Nephron progenitor cell (in vitro differentiated cells): ENCODE data around the gene CELF4.
A peak's percentile ranks its signal among the peaks of the same experiment; 100 is the strongest.

ENCODE experiments used
- DNase-seq: peaks from one replicate; pipeline ENCODE4 v3.0.0; 2021
- H3K27ac Mint-ChIP-seq: 2 replicates; pipeline ENCODE4 v1.8.0; 2021; ENCODE audit warnings: mild to moderate bottlenecking, moderate library complexity, mixed read lengths
- H3K27me3 Mint-ChIP-seq: 2 replicates; pipeline ENCODE4 v1.8.0; 2021; ENCODE audit warnings: mild to moderate bottlenecking, low read depth, mixed read lengths; ENCODE audit not compliant: poor library complexity
- H3K36me3 Mint-ChIP-seq: 2 replicates; pipeline ENCODE4 v1.8.0; 2021; ENCODE audit warnings: low read depth, mixed read lengths
- H3K4me1 Mint-ChIP-seq: 2 replicates; pipeline ENCODE4 v1.8.0; 2021; ENCODE audit warnings: mixed read lengths
- H3K4me3 Mint-ChIP-seq: 2 replicates; pipeline ENCODE4 v1.8.0; 2021; ENCODE audit warnings: mild to moderate bottlenecking, moderate library complexity, mixed read lengths
- H3K9me3 Mint-ChIP-seq: 2 replicates; pipeline ENCODE4 v1.8.0; 2021; ENCODE audit warnings: mild to moderate bottlenecking, moderate library complexity, mixed read lengths
- TF ChIP-seq, protein P1 (sequence below): fragments of 200-600 bp; sonication (generic); IDR thresholded peaks from 2 replicates; pipeline ENCODE4 v1.5.0; 2021; ENCODE audit warnings: antibody characterized with exemption

The CELF4 gene

DNA sequence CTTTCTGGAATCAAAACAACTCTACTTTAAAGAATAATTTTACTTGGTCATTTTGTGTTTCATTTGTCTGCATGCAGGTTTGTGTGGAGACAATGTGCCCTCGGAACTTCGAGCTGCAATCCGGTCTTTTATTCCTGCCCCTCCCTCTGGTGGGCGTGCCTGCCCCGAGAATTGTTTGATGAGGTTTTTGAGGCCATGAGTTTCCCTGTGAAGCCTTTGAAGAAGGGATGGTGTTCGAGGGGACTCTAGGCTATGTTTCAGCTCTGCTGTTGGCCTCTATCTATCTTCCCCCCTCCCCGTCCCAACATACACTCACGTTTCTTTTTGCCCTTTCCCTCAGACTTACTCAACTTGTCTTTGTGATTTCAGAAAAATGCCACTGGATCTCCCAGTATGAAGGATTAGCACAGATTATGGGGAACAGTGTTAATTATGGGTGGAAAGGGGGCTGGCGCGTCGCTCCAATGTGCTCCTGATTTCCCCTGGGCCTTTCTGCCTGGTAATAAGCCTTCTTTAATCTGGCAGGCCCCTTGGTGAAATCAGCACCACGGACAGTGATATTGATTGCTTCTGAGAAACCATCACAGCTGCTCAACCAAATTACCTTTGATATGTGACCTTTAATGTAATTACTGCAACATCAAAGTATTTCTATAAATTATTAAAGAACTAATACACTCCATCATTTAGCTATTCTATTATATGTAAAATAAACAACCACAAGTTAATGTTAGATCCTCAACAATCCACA is 82.2 kb downstream of the CELF4 start:
- Mint-ChIP-seq H3K9me3 (no peaks in the 10 kb centered on the region), H3K27ac (no peak overlapping the region), H3K4me3 (no peak overlapping the region), H3K27me3 (peaks cover 69% of the 10 kb centered on the region), H3K4me1 (peaks cover 68% of the 10 kb centered on the region), H3K36me3 (no peaks in the 10 kb centered on the region)
- peak; percentile 67 for DNase-seq
- TF ChIP-seq, protein P1, sequence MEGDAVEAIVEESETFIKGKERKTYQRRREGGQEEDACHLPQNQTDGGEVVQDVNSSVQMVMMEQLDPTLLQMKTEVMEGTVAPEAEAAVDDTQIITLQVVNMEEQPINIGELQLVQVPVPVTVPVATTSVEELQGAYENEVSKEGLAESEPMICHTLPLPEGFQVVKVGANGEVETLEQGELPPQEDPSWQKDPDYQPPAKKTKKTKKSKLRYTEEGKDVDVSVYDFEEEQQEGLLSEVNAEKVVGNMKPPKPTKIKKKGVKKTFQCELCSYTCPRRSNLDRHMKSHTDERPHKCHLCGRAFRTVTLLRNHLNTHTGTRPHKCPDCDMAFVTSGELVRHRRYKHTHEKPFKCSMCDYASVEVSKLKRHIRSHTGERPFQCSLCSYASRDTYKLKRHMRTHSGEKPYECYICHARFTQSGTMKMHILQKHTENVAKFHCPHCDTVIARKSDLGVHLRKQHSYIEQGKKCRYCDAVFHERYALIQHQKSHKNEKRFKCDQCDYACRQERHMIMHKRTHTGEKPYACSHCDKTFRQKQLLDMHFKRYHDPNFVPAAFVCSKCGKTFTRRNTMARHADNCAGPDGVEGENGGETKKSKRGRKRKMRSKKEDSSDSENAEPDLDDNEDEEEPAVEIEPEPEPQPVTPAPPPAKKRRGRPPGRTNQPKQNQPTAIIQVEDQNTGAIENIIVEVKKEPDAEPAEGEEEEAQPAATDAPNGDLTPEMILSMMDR: no peak

DNA sequence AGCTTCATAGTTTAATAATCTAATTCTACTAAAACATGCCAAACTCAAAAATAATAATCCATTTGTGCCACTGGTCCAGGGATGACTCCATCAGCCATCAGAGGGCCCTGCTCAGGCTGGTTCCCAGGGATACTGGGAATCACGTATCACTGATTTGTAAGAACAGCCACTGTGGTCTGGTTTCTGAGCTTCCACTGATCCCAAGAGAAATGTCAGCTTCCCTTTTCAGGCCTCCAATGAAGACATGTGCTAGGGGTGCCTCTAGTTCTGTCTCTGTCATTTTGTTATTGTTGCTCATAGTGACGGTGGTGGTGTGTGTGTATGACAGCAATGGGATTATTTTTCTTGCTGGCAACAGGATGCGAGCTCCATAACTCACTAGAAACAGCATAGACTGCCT is 83.2 kb downstream of the CELF4 start:
- TF ChIP-seq, protein P1: no peak
- no peak overlapping the region for H3K4me3 Mint-ChIP-seq
- no peaks in the 10 kb centered on the region for H3K36me3 Mint-ChIP-seq
- no peak for DNase-seq
- H3K9me3 Mint-ChIP-seq: no peaks in the 10 kb centered on the region
- no peak overlapping the region for H3K27ac Mint-ChIP-seq
- peaks cover 65% of the 10 kb centered on the region for H3K27me3 Mint-ChIP-seq
- peaks cover 58% of the 10 kb centered on the region for H3K4me1 Mint-ChIP-seq

DNA sequence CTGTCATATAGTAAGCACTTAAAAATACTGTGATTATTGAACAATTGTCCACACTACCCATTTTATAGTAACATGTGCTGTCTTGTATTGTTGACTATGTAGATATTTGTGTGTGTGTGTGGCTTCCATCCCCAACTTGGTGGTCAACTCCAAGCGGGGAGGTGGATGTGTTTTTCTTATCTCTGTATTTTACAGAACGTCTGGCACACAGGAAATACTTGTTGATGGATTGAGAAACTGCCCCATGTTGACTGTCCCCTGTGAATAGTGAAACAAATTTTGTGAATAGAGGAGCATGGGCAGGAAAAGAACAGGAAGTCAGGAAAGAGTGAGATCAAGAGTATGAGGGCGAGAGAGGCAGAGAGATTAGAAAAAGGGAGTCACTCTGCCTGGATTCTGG is 83.6 kb downstream of the CELF4 start:
- TF ChIP-seq, protein P1: no peak
- H3K36me3 Mint-ChIP-seq: no peaks in the 10 kb centered on the region
- no peak for DNase-seq
- H3K27me3 Mint-ChIP-seq: peaks cover 64% of the 10 kb centered on the region
- no peak overlapping the region for H3K4me3 Mint-ChIP-seq
- no peaks in the 10 kb centered on the region for H3K9me3 Mint-ChIP-seq
- H3K27ac Mint-ChIP-seq: no peak overlapping the region
- peaks cover 57% of the 10 kb centered on the region for H3K4me1 Mint-ChIP-seq

DNA sequence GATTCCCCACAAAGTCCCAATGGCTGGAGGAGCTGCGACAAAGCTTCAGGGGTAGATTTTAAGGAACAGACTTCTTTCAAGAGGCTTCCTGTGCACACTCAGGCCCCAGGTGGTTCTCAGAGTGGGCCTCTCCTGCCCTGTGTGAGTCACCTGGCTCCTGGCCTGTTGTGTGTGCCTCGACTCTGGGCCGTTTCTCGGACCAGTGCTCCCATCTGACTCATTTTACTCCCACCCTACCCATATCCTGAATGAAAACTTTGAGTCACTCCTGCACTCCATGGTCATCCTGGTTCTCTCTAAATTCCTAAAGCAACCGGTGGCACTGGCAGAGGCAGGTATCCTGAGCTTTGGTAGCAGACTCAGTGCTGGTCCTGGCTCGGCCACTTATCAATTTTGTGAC is 84.1 kb downstream of the CELF4 start:
- TF ChIP-seq, protein P1: no peak
- no peak overlapping the region for H3K4me3 Mint-ChIP-seq
- H3K4me1 Mint-ChIP-seq: peaks cover 57% of the 10 kb centered on the region
- H3K9me3 Mint-ChIP-seq: no peaks in the 10 kb centered on the region
- DNase-seq: no peak
- H3K27ac Mint-ChIP-seq: peak overlapping the region; percentile 27
- no peaks in the 10 kb centered on the region for H3K36me3 Mint-ChIP-seq
- peaks cover 61% of the 10 kb centered on the region for H3K27me3 Mint-ChIP-seq

DNA sequence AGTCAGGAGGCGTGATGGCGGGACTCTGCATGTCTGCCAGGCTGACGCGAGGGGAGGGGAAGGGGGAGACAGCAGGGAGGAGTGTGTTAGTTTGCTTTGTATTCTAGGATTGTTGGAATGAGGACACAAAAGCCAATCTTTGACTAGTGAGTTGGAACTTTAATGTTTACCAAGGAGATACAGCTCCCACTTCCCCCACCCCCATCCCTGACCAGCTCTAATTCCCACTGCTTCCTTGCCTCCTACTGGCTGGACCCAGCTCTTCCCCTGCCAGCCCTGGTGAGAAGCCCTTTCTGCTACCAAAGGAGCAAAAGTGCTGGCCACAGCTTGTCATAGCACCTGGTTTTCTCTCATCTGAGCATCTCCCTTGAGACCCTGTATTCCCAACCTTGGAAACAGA is 84.5 kb downstream of the CELF4 start:
- H3K27ac Mint-ChIP-seq: peak overlapping the region; percentile 27
- peaks cover 57% of the 10 kb centered on the region for H3K27me3 Mint-ChIP-seq
- H3K36me3 Mint-ChIP-seq: no peaks in the 10 kb centered on the region
- TF ChIP-seq, protein P1: no peak
- peak; percentile 32 for DNase-seq
- H3K9me3 Mint-ChIP-seq: no peaks in the 10 kb centered on the region
- no peak overlapping the region for H3K4me3 Mint-ChIP-seq
- peaks cover 57% of the 10 kb centered on the region for H3K4me1 Mint-ChIP-seq
